ENCODE results near the gene TPRX1. TPM values are rescaled to one million over a fixed set of nuclear protein-coding genes. Genes with fewer than 3 reads are reported as not detected.

Gene TPRX1
- total and polyA plus RNA-seq, 2 of the 4 experiments (the other 2 are of a cell fraction), result not detected

DNA sequence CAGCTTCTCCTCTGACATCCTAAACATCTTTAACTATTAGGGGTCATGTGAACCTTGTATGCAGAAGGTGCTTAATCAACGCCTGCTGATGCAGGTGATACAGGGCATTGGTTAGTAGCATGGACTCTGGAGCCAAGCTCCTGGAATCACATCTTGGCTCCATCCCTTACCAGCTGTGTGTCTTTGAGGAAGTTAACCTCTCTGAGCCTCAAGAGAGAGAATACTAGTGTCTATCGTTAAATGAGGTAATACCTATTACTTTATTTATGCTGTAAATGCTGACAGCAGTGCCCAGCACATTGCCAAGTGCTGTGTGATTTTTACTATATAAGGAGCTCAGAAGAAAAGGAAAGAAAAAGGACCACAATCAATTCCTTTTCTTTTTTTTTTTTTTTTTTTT lies 37.0 kb downstream of the TPRX1 start:
- dilution Hi-C loops (cut with HindIII; ENCODE audit: low sequenced_read_pairs, unreplicated experiment) (no loop called here), in situ Hi-C loops (cut with MboI; ENCODE audit: low sequenced_read_pairs) (no loop called here), intact Hi-C loops (cut with micrococcal nuclease) (no loop called here)
- Histone ChIP-seq H3K23ac (ENCODE audit: low read depth, low read length) (no peak overlapping the region), H3K27ac (ENCODE audit: insufficient read depth, low read length) (no peak overlapping the region), H4K91ac (ENCODE audit: insufficient read depth, low read depth, low read length) (no peak overlapping the region), H4K5ac (ENCODE audit: low read depth, low read length) (no peak overlapping the region), H3K79me1 (ENCODE audit: low read depth in 1 of 2, low read length in 2 of 2) (no peaks in the 10 kb centered on the region), H3K9me1 (ENCODE audit: insufficient read depth, low read length) (no peaks in the 10 kb centered on the region; the same call in 1 of the 2 replicates), H2AK5ac (ENCODE audit: low read depth, low read length) (no peak overlapping the region), H2BK5ac (ENCODE audit: low read depth, low read length, poor library complexity, severe bottlenecking) (no peak overlapping the region), H2BK15ac (ENCODE audit: low read depth, low read length) (no peak overlapping the region), H3K4me1 (ENCODE audit: control insufficient read depth, insufficient read depth, low read length) (no peaks in the 10 kb centered on the region), H2BK120ac (ENCODE audit: low read depth, low read length) (no peak overlapping the region), H2AK9ac (replicated peaks; ENCODE audit: low read depth, low read length, poor library complexity) (no peak overlapping the region), H3K27me3 (ENCODE audit: control insufficient read depth, insufficient read depth, low read length) (peaks cover 9% of the 10 kb centered on the region), H3K9ac (ENCODE audit: low read depth, low read length) (no peak overlapping the region), H3K14ac (replicated peaks; ENCODE audit: low read depth, low read length) (no peak overlapping the region), H3K4me3 (ENCODE audit: insufficient read depth, low read depth, low read length) (no peak overlapping the region), H3K4ac (ENCODE audit: low read depth, low read length) (no peak overlapping the region), H3K4me2 (ENCODE audit: low read depth, low read length) (no peak overlapping the region), H3K56ac (ENCODE audit: extremely low read depth, insufficient read depth, low read length) (no peak overlapping the region), H3K18ac (ENCODE audit: low read depth, low read length) (no peak overlapping the region), H2AFZ (replicated peaks; ENCODE audit: low read length, poor library complexity) (no peak overlapping the region), H2BK20ac (ENCODE audit: low read depth, low read length) (no peak overlapping the region), H3K9me3 (ENCODE audit: control insufficient read depth, insufficient read depth, low read length) (no peaks in the 10 kb centered on the region), H3K36me3 (ENCODE audit: control insufficient read depth, insufficient read depth, low read length) (no peaks in the 10 kb centered on the region), H4K8ac (ENCODE audit: low read depth in 2 of 2, low read length in 2 of 2) (no peak overlapping the region), H4K20me1 (ENCODE audit: insufficient read depth, low read length) (no peaks in the 10 kb centered on the region)
- DNase-seq, result no peak
- ATAC-seq (ENCODE audit: low read depth), result no peak
- WGBS, 2 experiments (ENCODE audit: extremely low coverage in 2 of 2, insufficient read length in 1 of 2), result no CpG with 5 or more reads among the region's 2 CpGs
- BruUV-seq (replicated peaks), result no TSS peak
- TF ChIP-seq, protein P1, sequence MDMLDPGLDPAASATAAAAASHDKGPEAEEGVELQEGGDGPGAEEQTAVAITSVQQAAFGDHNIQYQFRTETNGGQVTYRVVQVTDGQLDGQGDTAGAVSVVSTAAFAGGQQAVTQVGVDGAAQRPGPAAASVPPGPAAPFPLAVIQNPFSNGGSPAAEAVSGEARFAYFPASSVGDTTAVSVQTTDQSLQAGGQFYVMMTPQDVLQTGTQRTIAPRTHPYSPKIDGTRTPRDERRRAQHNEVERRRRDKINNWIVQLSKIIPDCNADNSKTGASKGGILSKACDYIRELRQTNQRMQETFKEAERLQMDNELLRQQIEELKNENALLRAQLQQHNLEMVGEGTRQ (IDR thresholded peaks at IDR 0.05; ENCODE audit: low read depth, low read length), result no peak
- TF ChIP-seq SMC3 (IDR thresholded peaks at IDR 0.05; ENCODE audit: low read depth, low read length) (no peak), CEBPB (IDR thresholded peaks at IDR 0.05; ENCODE audit: low read depth, low read length) (no peak), MAZ (IDR thresholded peaks at IDR 0.05; ENCODE audit: borderline replicate concordance, low read depth, low read length) (no peak), RFX5 (IDR thresholded peaks at IDR 0.05; ENCODE audit: low read depth, low read length) (no peak), MAFK (IDR thresholded peaks at IDR 0.05; ENCODE audit: low read depth, low read length) (no peak), NFE2L2 (IDR thresholded peaks at IDR 0.05; ENCODE audit: low read depth, low read length) (no peak), RCOR1 (IDR thresholded peaks at IDR 0.05; ENCODE audit: insufficient replicate concordance, low read length) (no peak), CHD1 (IDR thresholded peaks at IDR 0.05; ENCODE audit: low read depth, low read length) (no peak), MXI1 (IDR thresholded peaks at IDR 0.05; ENCODE audit: borderline replicate concordance, low read depth, low read length) (no peak), BHLHE40 (IDR thresholded peaks at IDR 0.05; ENCODE audit: low read depth, low read length) (no peak), FOS (IDR thresholded peaks at IDR 0.05; ENCODE audit: low read depth, low read length) (no peak), POLR2A (IDR thresholded peaks at IDR 0.05; ENCODE audit: low read depth, low read length) (no peak), RAD21 (IDR thresholded peaks at IDR 0.05; ENCODE audit: low read length) (no peak)
- TF ChIP-seq, protein P2, sequence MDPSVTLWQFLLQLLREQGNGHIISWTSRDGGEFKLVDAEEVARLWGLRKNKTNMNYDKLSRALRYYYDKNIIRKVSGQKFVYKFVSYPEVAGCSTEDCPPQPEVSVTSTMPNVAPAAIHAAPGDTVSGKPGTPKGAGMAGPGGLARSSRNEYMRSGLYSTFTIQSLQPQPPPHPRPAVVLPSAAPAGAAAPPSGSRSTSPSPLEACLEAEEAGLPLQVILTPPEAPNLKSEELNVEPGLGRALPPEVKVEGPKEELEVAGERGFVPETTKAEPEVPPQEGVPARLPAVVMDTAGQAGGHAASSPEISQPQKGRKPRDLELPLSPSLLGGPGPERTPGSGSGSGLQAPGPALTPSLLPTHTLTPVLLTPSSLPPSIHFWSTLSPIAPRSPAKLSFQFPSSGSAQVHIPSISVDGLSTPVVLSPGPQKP (IDR thresholded peaks at IDR 0.05; ENCODE audit: borderline replicate concordance, low read depth, low read length), result no peak
- TF ChIP-seq, protein P3, sequence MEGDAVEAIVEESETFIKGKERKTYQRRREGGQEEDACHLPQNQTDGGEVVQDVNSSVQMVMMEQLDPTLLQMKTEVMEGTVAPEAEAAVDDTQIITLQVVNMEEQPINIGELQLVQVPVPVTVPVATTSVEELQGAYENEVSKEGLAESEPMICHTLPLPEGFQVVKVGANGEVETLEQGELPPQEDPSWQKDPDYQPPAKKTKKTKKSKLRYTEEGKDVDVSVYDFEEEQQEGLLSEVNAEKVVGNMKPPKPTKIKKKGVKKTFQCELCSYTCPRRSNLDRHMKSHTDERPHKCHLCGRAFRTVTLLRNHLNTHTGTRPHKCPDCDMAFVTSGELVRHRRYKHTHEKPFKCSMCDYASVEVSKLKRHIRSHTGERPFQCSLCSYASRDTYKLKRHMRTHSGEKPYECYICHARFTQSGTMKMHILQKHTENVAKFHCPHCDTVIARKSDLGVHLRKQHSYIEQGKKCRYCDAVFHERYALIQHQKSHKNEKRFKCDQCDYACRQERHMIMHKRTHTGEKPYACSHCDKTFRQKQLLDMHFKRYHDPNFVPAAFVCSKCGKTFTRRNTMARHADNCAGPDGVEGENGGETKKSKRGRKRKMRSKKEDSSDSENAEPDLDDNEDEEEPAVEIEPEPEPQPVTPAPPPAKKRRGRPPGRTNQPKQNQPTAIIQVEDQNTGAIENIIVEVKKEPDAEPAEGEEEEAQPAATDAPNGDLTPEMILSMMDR (conservative IDR thresholded peaks at IDR 0.05; ENCODE audit: low read depth, low read length), result no peak
- POLR2A ChIA-PET (ENCODE audit: unreplicated experiment), result no interaction called here
- CTCF ChIA-PET, result interaction anchor here (1.0 kb wide), 1 partner anchor 24 kb away, joined by 3 read pairs; no protein-coding TSS in a partner anchor

Data from IMR-90 (cell line).